Psoas muscle (tissue), 8 donors: ENCODE data around the gene SLC17A7. TPM values are rescaled to one million over a fixed set of nuclear protein-coding genes. Genes with fewer than 3 reads are reported as not detected.

Source experiments
- ATAC-seq, 4 donors: fragments of 200-7000 bp; cut with Tn5 transposase; one replicate each; pipeline ENCODE4 v1.9.1; 2020; ENCODE audit warnings: moderate library complexity in 3 of 4, mild to moderate bottlenecking in 2 of 4
- DNase-seq, 2 donors: peaks; one replicate each; pipeline ENCODE4 v3.0.0-alpha.2; 2020
- H3K27ac ChIP-seq: fragments of 200-600 bp; one replicate; pipeline ENCODE4 v1.8.0; 2022
- H3K27me3 ChIP-seq, 3 donors: fragments of 200-600 bp in 1 of 3; one replicate each; pipeline versions ENCODE4 v1.6.1 to v1.8.0; 2013 to 2022; ENCODE audit warnings: low read length in 2 of 3, mild to moderate bottlenecking in 2 of 3, moderate library complexity in 1 of 3; ENCODE audit not compliant: insufficient read depth in 3 of 3
- H3K36me3 ChIP-seq, 2 donors: fragments of 200-600 bp in 1 of 2; one replicate each; pipeline versions ENCODE4 v1.6.1 to v1.8.0; 2013 to 2022; ENCODE audit warnings: low read depth in 1 of 2, mild to moderate bottlenecking in 1 of 2, moderate library complexity in 1 of 2; ENCODE audit not compliant: insufficient read depth in 1 of 2
- H3K4me1 ChIP-seq: fragments of 200-600 bp; one replicate; pipeline ENCODE4 v1.8.0; 2022
- H3K4me3 ChIP-seq: fragments of 200-600 bp; one replicate; pipeline ENCODE4 v1.8.0; 2022; ENCODE audit warnings: mild to moderate bottlenecking
- H3K9me3 ChIP-seq: fragments of 200-600 bp; one replicate; pipeline ENCODE4 v1.8.0; 2022
- CTCF ChIP-seq: fragments of 200-600 bp; IDR thresholded peaks from one replicate; pipeline ENCODE4 v1.8.0; 2022; ENCODE audit warnings: antibody characterized with exemption
- WGBS, 3 donors: extraction: QIAGEN DNeasy Blood & Tissue Kit; methylation state at CpG; one replicate each; pipeline versions ENCODE4 v1.1.6 to v1.1.7; 2013; 5-methylcytosine and 5-hydroxymethylcytosine counted together
- intact Hi-C, 2 donors: fragments of 100-400 bp; cut with DNase I; formaldehyde crosslinking; loops; one replicate each; pipeline versions ENCODE4 v1.11.0 to v1.14.2; 2022
- polyA plus RNA-seq, 3 donors: library from polyadenylated mRNA; stranded (reverse); fragments of 200-250 nt; gene quantifications; one replicate each; pipeline ENCODE4 v1.2.3, GENCODE V29; 2013
- total RNA-seq, 4 donors: library from RNA; stranded (reverse); fragmentation: NEBNext Ultra II Directional in 2 of 4; extraction: Animal tissue kit (Norgen Biotek cat#: 25700) in 2 of 4; gene quantifications; one replicate each; pipeline versions ENCODE4 v1.2.1 to v1.2.4, GENCODE V29; 2021 to 2023
- donor health status: healthy with polysubstance abuse.
- donor health status: DM: no; HTN: no; CAD: no; lungs with moderate emphysema.
- donor health status: Bipolar disorder and iron deficiency.
- donor health status: healthy.
- donor health status: DM: yes; HTN: yes; CAD: no.
- donor health status: DM: no; HTN: no; CAD: no.
- donor health status: DM: no; HTN: no; CAD: no.
- donor health status: DM: yes; HTN: yes; CAD: no.

SLC17A7 gene
- total and polyA plus RNA-seq, 7 donors = 0.42 to 1.8 (median 0.78) TPM

DNA sequence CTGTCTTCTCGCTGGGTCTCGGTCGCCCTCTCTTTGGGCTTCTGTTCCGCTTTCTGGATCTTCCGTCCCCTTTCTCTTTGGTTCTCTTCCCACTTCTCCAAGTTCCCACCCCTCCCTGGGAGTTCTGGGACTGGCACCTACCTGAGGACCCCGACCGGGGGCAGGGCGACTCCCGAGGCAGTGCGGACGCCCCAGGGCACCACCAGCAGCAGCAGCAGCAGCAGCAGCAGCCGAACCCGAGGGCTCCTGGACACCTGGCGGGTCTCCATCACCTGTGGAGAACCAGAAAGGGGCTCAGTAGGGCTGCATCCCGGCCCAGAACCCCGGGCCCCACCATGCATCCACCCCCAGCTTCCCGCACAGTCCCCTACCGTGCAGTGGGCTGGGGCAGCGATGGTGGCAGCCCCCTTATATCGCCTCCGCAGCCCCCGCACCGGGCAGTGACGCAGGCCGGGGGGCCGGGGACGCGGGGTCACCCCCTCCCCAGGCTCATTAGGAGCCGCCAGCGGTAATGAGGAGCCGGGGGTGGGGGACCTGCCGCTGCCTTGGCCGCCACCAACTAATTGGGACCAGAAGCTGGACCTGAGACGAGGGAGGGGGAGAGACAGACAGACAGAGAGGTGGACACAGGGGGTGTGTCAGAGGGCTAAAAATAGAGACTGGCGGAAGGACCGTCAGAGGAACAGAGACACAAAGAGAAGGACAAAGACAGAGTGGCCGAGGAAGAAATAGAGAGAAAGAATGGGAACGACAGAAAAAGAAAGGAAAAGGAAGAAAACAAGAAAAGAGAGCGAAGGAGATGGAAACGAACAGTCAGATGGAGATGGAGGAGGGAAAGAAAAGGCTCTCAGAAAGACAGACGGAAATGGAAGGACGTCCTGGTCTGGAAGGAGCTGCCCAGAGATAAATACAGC is 18.0 kb downstream of the SLC17A7 start, which contains the start of gene PTH2:
PTH2 (minus strand) TSS at position 371 of the 914 bp plus-strand sequence; CDS start at position 269, 102 bp downstream.
- WGBS, 3 donors = 6 to 7% (median 7%) methylated on average over 41 to 42 of the region's 42 CpGs
- intact Hi-C loops = no loop called here
- ATAC-seq (peak in 2 of 4 donors; percentile 32 to 55), DNase-seq (no peak)
- H3K27ac ChIP-seq = no peak within 1 kb of the TSS
- no peaks in the 10 kb centered on the region for H3K36me3 ChIP-seq
- H3K4me1 ChIP-seq = peaks cover 26% of the 10 kb centered on the region
- no peak for TF ChIP-seq CTCF
- H3K27me3 ChIP-seq = peaks cover 0 to 100% (median 59%) of the 10 kb centered on the region in 3 donors
- peak within 1 kb of the TSS; percentile 46 for H3K4me3 ChIP-seq
- H3K9me3 ChIP-seq = no peaks in the 10 kb centered on the region

GRCh38 chr19:49422407-49423070 is 18.8 kb downstream of the SLC17A7 start:
- peak; percentile 42 for TF ChIP-seq CTCF
- H3K27ac ChIP-seq = no peak overlapping the region
- no peaks in the 10 kb centered on the region for H3K9me3 ChIP-seq
- ATAC-seq (peak; percentile 58 to 88 (median 80)), DNase-seq (peak; percentile 56 to 72)
- 2% methylated on average over 49 to 58 of the region's 58 CpGs for WGBS, 3 donors
- intact Hi-C loops = no loop called here
- no peaks in the 10 kb centered on the region for H3K36me3 ChIP-seq
- H3K27me3 ChIP-seq = peaks cover 0 to 100% (median 53%) of the 10 kb centered on the region in 3 donors
- H3K4me3 ChIP-seq = peak overlapping the region; percentile 46
- peaks cover 21% of the 10 kb centered on the region for H3K4me1 ChIP-seq

DNA sequence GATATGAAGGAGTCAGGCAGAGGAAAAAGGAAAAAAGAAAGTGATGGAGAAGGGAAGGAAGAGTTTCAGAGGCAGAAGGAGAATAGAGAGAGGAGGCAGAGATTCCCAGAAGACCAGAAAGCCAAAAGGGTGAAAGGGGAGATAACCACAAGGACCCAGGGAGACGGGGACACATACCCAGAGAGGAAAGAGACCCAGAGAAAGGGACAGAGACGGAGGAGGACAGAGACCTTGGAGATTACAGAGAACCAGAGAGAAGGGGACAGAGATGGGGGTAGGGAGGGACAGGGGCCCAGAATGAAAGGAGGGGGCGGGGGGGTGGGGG is 19.5 kb downstream of the SLC17A7 start:
- Histone ChIP-seq H3K27ac (no peak overlapping the region), H3K9me3 (no peaks in the 10 kb centered on the region), H3K36me3 (no peaks in the 10 kb centered on the region), H3K27me3 (peaks cover 0 to 100% (median 48%) of the 10 kb centered on the region in 3 donors), H3K4me1 (peaks cover 21% of the 10 kb centered on the region), H3K4me3 (no peak overlapping the region)
- WGBS, 3 donors = 5 to 28% (median 24%) methylated on average over 3 of the region's 3 CpGs
- ATAC-seq = no peak
- no peak for DNase-seq
- intact Hi-C loops = no loop called here
- no peak for TF ChIP-seq CTCF

DNA sequence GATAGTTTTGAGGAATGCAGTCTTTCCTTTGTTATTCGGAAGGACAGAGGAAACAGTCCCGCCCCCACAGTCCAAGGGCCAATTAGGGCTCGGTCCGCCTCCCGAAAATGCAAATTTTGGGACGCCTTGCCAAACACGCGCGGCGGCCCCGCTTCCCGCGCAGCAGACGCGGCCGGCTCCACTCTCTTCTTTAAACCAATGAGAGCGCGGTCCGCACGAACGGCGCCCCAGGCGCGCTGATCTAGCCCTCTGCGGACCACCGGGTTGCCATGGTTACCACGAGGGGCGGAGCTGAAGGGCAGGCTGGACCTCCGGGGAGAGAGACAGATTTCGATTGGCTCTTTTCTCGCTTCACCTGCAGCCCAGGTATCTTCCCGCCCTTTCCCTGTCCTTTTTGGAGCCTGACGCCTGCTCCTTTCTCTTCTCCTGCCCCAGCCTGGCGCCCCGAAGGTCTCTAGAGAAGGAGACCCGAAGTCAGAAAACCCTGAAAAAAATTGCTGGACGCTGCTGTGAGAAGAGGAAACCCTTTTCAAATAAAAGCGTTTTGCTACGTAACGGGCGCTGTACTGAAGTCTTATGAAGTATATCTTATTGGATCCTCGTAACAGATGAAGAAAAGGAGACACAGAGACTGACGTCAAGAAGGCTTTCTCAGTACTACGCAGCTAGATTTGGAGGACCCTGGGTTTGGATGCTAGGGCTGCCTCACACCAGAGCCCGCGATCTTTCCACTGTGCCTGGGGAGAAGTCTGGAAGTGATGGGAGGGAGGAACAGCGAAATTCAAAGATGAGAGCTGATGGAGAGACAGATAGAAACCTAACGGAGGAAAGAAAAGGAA is 20.1 kb downstream of the SLC17A7 start:
- no peak overlapping the region for H3K27ac ChIP-seq
- ATAC-seq (peak in 2 of 4 donors; percentile 31 to 67), DNase-seq (peak; percentile 62 to 67)
- H3K4me3 ChIP-seq = peak overlapping the region; percentile 49
- H3K27me3 ChIP-seq = peaks cover 0 to 100% (median 42%) of the 10 kb centered on the region in 3 donors
- no peaks in the 10 kb centered on the region for H3K36me3 ChIP-seq
- WGBS, 3 donors = 5 to 8% (median 6%) methylated on average over 48 of the region's 48 CpGs
- peaks cover 21% of the 10 kb centered on the region for H3K4me1 ChIP-seq
- intact Hi-C loops = no loop called here
- no peak for TF ChIP-seq CTCF
- H3K9me3 ChIP-seq = no peaks in the 10 kb centered on the region
